ENCODE data around the gene ASB2.

DNA sequence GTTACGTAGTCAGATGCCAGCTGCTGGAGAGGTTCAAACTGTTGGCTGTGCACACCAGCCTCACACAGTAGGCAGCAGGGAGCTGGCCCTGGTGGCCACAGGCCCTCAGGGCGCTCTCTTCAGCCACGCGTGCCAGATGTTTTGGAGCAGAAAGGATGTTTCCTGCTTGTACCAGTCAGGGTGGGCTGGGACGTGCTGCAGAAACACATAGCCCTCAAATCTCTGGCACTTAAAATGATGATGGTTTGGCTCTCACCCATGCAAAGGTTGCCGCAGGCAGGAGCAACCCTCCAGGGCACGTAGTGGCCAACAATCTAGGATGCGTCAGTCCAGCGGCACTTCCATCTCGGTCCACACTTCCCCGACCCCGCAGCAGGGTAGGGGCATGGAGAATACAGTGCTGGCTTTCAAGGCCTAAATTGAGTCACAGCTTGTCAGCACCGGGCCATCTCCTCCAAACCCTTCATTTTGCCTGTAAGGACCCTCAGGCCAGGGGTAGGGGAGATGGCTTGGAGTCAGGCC lies 50.9 kb downstream of the ASB2 start:
- TF ChIP-seq, protein P1, sequence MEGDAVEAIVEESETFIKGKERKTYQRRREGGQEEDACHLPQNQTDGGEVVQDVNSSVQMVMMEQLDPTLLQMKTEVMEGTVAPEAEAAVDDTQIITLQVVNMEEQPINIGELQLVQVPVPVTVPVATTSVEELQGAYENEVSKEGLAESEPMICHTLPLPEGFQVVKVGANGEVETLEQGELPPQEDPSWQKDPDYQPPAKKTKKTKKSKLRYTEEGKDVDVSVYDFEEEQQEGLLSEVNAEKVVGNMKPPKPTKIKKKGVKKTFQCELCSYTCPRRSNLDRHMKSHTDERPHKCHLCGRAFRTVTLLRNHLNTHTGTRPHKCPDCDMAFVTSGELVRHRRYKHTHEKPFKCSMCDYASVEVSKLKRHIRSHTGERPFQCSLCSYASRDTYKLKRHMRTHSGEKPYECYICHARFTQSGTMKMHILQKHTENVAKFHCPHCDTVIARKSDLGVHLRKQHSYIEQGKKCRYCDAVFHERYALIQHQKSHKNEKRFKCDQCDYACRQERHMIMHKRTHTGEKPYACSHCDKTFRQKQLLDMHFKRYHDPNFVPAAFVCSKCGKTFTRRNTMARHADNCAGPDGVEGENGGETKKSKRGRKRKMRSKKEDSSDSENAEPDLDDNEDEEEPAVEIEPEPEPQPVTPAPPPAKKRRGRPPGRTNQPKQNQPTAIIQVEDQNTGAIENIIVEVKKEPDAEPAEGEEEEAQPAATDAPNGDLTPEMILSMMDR (IDR thresholded peaks at IDR 0.05; ENCODE audit: low read depth, low read length, poor library complexity, severe bottlenecking) = no peak
- no peak for TF ChIP-seq EZH2phosphoT487 (IDR thresholded peaks at IDR 0.05; ENCODE audit: borderline replicate concordance, low read length)

All from DOHH2 (cell line).